ENCODE data around the gene ILF3. TPM values are rescaled to one million over a fixed set of nuclear protein-coding genes. Genes with fewer than 3 reads are reported as not detected.

ILF3 gene
- total RNA-seq, 2 donors from 2014 or later = 114 to 196 TPM

DNA sequence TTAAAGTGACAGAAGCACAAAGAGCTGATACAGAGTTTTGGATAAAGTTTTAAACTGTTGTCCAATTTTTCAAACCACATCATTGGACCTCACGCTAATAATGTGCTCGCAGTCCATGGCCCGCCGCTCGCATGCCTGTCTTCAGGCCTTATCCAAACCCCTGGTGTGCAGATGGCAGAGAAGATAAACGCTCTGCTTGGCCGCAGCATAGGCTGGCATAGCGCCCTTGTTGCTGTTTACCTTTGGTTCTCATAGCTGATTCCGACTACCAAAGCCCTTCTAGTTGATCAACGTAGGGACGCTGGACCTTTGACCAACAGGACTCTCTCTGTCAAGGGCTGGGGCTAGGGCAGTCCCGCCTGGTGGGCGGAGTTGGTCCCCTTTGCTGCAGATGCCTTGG lies 23.6 kb downstream of the ILF3 start:
- TF ChIP-seq, protein P1, sequence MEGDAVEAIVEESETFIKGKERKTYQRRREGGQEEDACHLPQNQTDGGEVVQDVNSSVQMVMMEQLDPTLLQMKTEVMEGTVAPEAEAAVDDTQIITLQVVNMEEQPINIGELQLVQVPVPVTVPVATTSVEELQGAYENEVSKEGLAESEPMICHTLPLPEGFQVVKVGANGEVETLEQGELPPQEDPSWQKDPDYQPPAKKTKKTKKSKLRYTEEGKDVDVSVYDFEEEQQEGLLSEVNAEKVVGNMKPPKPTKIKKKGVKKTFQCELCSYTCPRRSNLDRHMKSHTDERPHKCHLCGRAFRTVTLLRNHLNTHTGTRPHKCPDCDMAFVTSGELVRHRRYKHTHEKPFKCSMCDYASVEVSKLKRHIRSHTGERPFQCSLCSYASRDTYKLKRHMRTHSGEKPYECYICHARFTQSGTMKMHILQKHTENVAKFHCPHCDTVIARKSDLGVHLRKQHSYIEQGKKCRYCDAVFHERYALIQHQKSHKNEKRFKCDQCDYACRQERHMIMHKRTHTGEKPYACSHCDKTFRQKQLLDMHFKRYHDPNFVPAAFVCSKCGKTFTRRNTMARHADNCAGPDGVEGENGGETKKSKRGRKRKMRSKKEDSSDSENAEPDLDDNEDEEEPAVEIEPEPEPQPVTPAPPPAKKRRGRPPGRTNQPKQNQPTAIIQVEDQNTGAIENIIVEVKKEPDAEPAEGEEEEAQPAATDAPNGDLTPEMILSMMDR (IDR thresholded peaks at IDR 0.05) = no peak
- DNase-seq (ENCODE audit: low spot score) (no peak), ATAC-seq (ENCODE audit: insufficient number of reproducible peaks, low FRiP score, low read depth) (no peak)
- Histone ChIP-seq H3K9me3 (no peaks in the 10 kb centered on the region), H3K27me3 (replicated peaks; ENCODE audit: insufficient read depth) (no peaks in the 10 kb centered on the region), H3K36me3 (peaks cover 77% of the 10 kb centered on the region), H3K4me3 (no peak overlapping the region), H3K4me1 (ENCODE audit: control insufficient read depth in 1 of 2, low read depth in 2 of 2) (no peaks in the 10 kb centered on the region), H3K27ac (no peak overlapping the region)

DNA sequence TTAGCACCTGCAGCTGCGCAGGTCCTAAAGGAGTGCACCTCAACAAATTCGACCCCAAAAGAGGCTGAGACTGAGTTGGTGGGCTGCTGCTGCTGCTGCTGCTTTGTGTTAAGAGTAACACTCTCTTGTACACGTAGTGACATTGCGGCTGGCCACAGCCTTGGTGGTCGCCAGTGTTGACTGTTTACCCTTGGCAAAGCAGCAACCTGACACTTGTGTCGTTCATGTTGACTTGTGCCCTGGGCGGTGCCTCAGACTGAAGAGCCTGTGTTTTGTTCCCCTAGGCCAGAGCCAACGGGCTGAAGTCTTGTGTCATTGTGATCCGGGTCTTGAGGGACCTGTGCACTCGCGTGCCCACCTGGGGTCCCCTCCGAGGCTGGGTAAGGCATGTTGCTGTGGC lies 24.7 kb downstream of the ILF3 start:
- Histone ChIP-seq H3K27ac (no peak overlapping the region), H3K4me1 (ENCODE audit: control insufficient read depth in 1 of 2, low read depth in 2 of 2) (no peaks in the 10 kb centered on the region), H3K36me3 (peaks cover 77% of the 10 kb centered on the region), H3K4me3 (no peak overlapping the region), H3K27me3 (replicated peaks; ENCODE audit: insufficient read depth) (no peaks in the 10 kb centered on the region), H3K9me3 (no peaks in the 10 kb centered on the region)
- ATAC-seq (ENCODE audit: insufficient number of reproducible peaks, low FRiP score, low read depth) = no peak
- DNase-seq (ENCODE audit: low spot score) = no peak
- TF ChIP-seq, protein P1 (IDR thresholded peaks at IDR 0.05) = no peak

DNA sequence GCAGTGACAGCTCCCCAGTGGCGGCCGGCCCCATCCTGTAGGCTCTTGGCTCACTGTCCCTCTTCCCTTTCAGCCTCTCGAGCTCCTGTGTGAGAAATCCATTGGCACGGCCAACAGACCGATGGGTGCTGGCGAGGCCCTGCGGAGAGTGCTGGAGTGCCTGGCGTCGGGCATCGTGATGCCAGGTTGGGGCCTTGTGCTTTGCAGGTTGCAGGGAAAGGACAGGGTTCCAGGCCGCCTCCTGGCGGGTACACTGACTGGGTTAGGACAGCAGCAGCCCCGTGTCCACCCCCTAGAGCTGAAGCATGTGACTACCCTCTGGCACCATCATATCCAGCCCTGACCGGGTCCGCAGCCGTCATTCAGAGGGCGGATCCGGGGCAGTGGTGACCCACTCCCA lies 25.6 kb downstream of the ILF3 start:
- Histone ChIP-seq H3K4me3 (no peak overlapping the region), H3K36me3 (peaks cover 84% of the 10 kb centered on the region), H3K27ac (no peak overlapping the region), H3K4me1 (ENCODE audit: control insufficient read depth in 1 of 2, low read depth in 2 of 2) (no peaks in the 10 kb centered on the region), H3K27me3 (replicated peaks; ENCODE audit: insufficient read depth) (no peaks in the 10 kb centered on the region), H3K9me3 (no peaks in the 10 kb centered on the region)
- no peak for ATAC-seq (ENCODE audit: insufficient number of reproducible peaks, low FRiP score, low read depth)
- DNase-seq (ENCODE audit: low spot score) = no peak
- TF ChIP-seq, protein P1 (IDR thresholded peaks at IDR 0.05) = no peak

DNA sequence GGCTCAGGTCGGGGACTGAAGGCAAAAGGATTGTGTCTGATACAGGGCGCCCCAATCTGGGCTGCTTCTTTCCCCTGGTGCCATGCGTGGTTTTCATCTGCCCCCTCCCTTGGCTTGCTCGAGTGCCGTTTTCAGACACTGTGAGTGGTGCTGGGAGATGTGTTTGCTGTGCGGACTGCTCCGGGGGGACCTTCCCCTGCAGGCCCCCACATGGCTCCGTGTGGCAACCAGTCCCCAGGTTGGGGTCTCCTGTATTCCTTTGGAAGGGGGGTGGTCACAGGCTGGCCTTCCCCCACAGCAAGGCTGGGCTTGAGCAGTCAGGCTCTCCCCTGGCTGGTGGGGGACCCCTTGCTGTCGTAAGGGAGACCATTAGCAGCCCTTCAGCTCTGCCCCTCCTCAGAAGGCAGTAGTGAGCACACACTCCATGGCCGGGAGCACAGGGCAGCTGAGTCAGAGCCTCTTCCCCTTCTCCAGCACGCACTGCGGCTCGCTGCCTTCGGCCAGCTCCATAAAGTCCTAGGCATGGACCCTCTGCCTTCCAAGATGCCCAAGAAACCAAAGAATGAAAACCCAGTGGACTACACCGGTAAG lies 26.5 kb downstream of the ILF3 start:
- ATAC-seq (ENCODE audit: insufficient number of reproducible peaks, low FRiP score, low read depth) = no peak
- peaks cover 85% of the 10 kb centered on the region for H3K36me3 ChIP-seq

DNA sequence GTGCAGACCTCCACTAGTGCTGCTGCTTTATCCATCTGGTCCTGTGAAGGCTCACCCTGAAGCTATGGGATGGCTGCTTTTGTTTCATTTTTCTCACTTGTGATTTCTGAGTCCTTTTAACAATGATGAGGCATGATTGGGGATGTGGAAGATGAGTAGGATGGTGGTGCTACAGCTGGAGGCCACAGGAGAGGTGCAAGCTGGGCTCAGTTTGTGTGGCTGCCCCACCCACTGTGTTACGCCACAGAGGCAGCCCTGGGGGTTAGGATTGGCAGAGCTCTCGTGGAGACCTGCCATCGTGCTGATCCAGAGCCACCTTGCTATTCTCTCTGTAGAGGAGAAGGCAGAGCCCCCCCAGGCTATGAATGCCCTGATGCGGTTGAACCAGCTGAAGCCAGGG lies 27.5 kb downstream of the ILF3 start:
- DNase-seq (ENCODE audit: low spot score) (no peak), ATAC-seq (ENCODE audit: insufficient number of reproducible peaks, low FRiP score, low read depth) (no peak)
- no peak overlapping the region for H3K27ac ChIP-seq
- H3K36me3 ChIP-seq = peaks cover 91% of the 10 kb centered on the region
- no peaks in the 10 kb centered on the region for H3K4me1 ChIP-seq (ENCODE audit: control insufficient read depth in 1 of 2, low read depth in 2 of 2)
- H3K27me3 ChIP-seq (replicated peaks; ENCODE audit: insufficient read depth) = no peaks in the 10 kb centered on the region
- TF ChIP-seq, protein P1 (IDR thresholded peaks at IDR 0.05) = no peak
- no peaks in the 10 kb centered on the region for H3K9me3 ChIP-seq
- no peak overlapping the region for H3K4me3 ChIP-seq

More for the DNA sequence above, 26.5 kb downstream of the ILF3 start:
- no peaks in the 10 kb centered on the region for H3K9me3 ChIP-seq
- no peak overlapping the region for H3K27ac ChIP-seq
- no peak overlapping the region for H3K4me3 ChIP-seq
- no peaks in the 10 kb centered on the region for H3K27me3 ChIP-seq (replicated peaks; ENCODE audit: insufficient read depth)
- no peaks in the 10 kb centered on the region for H3K4me1 ChIP-seq (ENCODE audit: control insufficient read depth in 1 of 2, low read depth in 2 of 2)
- TF ChIP-seq, protein P1 (IDR thresholded peaks at IDR 0.05) = no peak
- no peak for DNase-seq (ENCODE audit: low spot score)

Data from thoracic aorta (tissue), 2 donors.